ENCODE results near the gene RHBDD1.

The RHBDD1 gene

DNA sequence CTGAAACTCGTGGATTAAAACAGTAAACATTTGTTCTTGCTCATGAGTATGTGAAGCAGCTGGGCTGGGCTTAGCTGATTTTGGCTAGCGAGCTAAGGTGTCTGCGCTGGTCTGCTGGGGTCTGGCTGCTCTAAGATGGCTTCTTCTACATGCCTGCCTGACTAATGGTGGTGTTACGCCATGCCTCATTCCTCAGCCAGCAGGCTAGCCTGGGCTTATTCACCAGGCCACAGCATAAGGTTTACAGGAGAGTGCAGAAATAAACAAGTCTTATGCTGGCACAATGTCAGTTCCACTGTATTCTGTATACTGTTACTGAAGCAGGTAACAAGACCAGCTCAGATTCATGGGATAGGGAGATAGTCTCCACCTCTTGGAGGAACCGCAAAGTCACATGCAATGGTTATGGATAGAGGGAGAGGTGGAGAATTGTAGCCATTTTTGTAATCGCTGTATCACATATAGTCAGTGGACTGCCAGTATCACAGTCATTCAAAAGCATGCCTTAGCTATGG is 80.0 kb downstream of the RHBDD1 start:
- peak; percentile 57 for DNase-seq (ENCODE audit: low spot score)

GRCh38 chr2:226916669-226917068 is 80.8 kb downstream of the RHBDD1 start:
- DNase-seq (ENCODE audit: low spot score) = no peak

- no peak for DNase-seq (ENCODE audit: low spot score)
Measured at GRCh38 chr2:226932443-226932842, 96.6 kb downstream of the RHBDD1 start.

- no peak for DNase-seq (ENCODE audit: low spot score)
Measured at GRCh38 chr2:226934546-226935201, 98.8 kb downstream of the RHBDD1 start.

DNA sequence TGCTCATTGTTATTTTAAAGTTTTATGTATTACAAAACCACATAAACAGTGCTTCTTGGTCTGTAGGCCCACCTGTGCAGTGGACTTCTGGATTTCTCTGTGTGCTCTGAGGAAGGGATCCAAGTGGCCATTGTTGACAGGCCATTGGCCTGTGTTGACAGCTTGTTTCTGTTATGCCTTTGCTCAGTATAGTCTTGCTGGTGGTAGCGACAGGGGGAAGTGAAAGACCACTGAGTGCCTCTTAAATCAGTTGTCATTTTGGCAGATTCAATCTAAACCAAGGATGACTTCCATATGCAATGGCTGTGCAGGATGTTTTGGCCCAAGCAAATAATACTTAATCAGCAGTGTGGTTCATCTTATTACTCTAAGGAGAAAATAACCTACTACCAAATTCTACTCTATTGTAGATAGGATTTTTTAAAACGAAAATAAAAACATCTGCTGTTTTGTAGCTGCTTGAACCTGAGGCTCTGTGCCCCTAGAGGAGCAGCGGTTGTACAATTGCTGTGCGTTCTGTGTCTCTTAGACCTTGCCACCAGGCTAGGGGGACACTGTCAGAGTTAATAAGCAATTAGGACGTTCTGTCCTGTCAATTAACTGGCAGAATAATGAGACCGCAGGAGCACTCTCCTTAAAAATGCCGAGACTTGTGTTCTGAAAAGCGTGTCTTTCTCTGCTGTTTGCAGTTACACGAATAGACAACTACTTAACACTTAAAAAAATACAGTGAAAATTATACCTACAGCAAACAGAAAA is 108.2 kb downstream of the RHBDD1 start:
- no peak for DNase-seq (ENCODE audit: low spot score)

DNA sequence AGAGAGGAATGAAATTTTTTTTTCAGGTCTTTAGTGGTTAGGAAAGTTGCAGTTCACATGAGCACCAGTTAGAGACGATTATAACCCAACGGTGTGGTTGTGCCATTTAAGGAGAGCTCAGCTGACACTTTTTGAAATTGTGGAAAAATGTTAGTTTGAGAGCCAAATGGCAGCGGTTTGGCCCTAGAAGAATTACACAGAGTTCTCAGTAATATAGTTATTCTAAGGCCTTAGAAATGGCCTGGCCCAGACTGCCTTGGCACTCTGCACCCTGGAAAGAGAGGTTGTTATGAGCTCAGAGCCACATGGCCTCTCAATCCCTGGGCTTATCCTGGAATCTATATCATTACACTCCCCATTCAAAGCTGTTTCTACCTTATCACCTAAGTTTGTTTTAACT is 117.4 kb downstream of the RHBDD1 start:
- DNase-seq (ENCODE audit: low spot score) = peak; percentile 18

DNA sequence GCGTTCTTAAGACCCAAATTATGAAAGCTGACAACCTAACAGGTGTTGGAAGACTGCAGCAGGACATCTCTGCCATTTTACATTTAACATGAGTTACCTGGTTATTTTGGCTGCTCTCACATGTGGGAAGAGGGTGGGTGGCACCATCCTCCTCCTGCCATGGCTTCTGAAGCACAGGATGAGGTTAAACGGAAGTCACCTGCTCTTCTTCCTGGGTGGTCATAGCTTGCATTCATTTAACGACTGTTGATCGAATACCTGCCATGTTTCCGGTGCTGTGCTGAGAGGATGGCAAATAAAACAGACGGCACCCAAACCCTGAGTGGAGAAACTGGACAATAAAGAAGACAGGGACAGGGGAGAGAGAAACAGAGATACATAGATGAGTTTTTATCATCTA is 118.0 kb downstream of the RHBDD1 start:
- DNase-seq (ENCODE audit: low spot score) = no peak

- DNase-seq (ENCODE audit: low spot score) = no peak
Measured at GRCh38 chr2:226956659-226957058, 120.8 kb downstream of the RHBDD1 start.

DNA sequence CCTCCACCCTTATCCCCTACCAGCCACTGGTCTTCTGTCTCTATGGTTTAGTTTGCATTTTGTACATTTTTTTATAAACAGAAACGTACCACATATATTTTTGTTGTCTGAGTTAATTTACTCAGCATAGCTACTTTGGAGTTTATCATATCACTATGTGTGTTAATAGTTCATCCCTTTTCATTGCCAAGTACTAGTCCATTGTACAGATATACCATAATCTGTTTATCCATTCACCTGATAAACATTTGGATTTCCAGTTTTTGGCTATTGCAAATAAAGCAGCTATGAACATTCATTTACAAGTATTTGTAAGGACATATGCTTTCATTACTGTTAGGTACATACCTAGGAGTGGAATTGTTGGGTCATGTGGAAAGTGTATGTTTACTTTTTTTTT is 123.6 kb downstream of the RHBDD1 start:
- no peak for DNase-seq (ENCODE audit: low spot score)

DNA sequence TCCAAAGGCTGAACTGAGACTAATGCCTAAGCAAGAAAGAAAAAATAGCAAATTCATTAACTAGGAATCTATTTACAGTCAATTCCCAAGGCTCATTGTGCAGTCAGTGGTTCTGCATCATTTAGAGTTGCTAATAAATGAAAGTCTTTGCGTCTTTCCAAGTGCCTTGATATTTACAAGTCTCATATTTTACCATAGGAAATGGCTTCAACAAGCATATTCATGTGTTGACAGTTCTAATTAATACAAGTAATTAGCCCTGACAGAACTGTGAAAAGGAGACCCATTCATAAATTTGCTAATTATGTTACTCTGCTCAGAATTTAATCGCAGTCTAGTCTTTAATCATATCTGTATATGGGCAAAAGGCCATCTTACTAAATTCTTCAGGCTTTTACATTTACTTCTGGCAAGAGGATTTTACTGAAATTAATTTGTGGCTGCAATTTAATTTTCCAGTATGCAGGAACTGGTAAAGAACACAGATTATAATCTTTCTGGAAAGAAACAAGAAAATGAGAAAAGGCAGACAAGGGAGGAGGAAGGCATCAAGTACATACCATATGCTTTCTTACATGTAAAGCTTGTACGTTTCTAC is 126.4 kb downstream of the RHBDD1 start:
- DNase-seq (ENCODE audit: low spot score) = no peak

- peak; percentile 66 for DNase-seq (ENCODE audit: low spot score)
Measured at GRCh38 chr2:226963528-226963927, 127.7 kb downstream of the RHBDD1 start.

GRCh38 chr2:226965376-226965775 is 129.5 kb downstream of the RHBDD1 start:
- DNase-seq (ENCODE audit: low spot score) = no peak

- no peak for DNase-seq (ENCODE audit: low spot score)
Measured at GRCh38 chr2:226969417-226970080, 133.7 kb downstream of the RHBDD1 start.

DNA sequence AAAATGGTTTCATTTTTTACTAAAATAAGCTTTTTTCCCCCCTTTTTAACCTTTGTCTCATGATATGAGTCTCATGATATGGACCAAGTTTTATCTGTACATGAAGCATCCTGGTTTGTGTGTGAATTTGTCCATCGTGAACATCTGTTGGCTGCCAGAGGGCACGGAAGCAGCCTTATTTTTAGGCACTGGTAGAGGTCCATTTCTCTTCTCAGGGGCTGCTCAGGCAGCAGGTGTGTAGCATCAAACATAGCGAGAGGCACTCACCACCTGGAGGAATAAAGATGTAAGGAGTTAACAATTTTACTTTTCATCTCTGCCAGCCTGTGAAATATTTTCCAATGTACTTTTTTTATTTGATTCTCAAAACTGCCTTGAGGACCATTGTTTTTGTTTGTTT is 134.5 kb downstream of the RHBDD1 start:
- DNase-seq (ENCODE audit: low spot score) = no peak

DNA sequence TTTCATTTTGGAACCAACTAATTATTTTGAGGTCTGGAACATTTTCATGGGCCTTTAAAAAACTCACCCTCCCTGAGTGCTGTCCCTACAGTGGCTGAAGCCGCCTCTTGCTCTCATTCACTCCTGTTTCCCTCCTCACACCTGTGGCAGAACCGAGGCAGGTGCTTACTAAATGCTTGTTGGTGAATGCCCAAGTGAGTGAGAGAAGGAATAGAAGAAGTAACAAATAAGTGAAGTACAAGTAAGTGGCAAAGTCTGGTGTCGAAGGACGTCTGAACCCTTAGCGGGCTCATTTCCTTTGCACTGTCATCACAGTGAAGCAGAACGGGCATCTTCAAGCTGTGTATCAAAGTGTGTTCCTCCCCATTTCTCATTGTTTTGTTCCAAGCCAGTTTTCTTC is 135.2 kb downstream of the RHBDD1 start:
- DNase-seq (ENCODE audit: low spot score) = no peak

GRCh38 chr2:226971770-226972169 is 135.9 kb downstream of the RHBDD1 start:
- no peak for DNase-seq (ENCODE audit: low spot score)

GRCh38 chr2:226973816-226974215 is 138.0 kb downstream of the RHBDD1 start:
- DNase-seq (ENCODE audit: low spot score) = no peak

GRCh38 chr2:226977775-226978190 is 141.9 kb downstream of the RHBDD1 start:
- peak; percentile 23 for DNase-seq (ENCODE audit: low spot score)

DNA sequence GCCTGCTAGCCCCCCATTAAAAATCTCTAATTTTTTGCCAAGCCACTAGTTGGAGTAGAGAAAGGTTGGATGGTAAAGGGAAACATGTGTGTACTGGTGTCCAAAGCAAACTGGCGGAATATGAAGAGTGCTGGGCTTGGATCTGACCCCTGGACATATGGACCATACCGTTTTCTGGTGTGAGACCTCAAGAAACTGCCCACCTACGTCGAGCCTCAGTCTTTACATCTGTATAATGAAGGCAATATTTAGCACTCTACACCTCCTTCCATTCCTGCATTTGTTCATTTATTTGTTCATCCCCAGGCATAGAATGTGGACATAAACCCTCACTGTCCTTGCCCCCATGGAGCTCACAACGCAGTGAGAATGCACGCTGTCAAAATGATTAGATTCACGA is 142.4 kb downstream of the RHBDD1 start:
- DNase-seq (ENCODE audit: low spot score) = no peak

- DNase-seq (ENCODE audit: low spot score) = no peak
Measured at GRCh38 chr2:226979004-226979403, 143.2 kb downstream of the RHBDD1 start.

GRCh38 chr2:226981791-226982326 is 146.0 kb downstream of the RHBDD1 start:
- no peak for DNase-seq (ENCODE audit: low spot score)

Measured in AG08395 (cell line).